K562 (cell line): ENCODE measurements around the gene PARD6B. TPM values are rescaled to one million over a fixed set of nuclear protein-coding genes. Genes with fewer than 3 reads are reported as not detected.

Experiments used
- ATAC-seq: fragments of 200-7000 bp; cut with Tn5 transposase; 3 replicates; pipeline ENCODE4 v1.9.1; 2020; ENCODE audit warnings: moderate library complexity
- BruUV-seq: library from RNA; stranded (reverse); fragments of 400-500 nt; replicated peaks from 2 replicates; lab custom pipeline; 2021; lab: Mats Ljungman, UMichigan
- CTCF ChIA-PET: fragments of 300-600 bp; formaldehyde crosslinking; extraction: SDS; loops from one replicate; lab custom pipeline; 2021; ENCODE audit warnings: low intra/inter-chr PET ratio; lab: Yijun Ruan, JAX
- POLR2A ChIA-PET: fragments of 300-600, 350-650 bp; sonication (Branson Sonifier 250); formaldehyde crosslinking; extraction: SDS; loops from one replicate; lab custom pipeline; 2021; ENCODE audit warnings: antibody characterized with exemption, inconsistent platforms; lab: Yijun Ruan, JAX
- DNase-seq, 4 experiments: peaks; one replicate each; pipeline versions ENCODE4 v3.0.0 to v3.0.0-alpha.2; 2011 to 2018; ENCODE audit warnings: low spot score in 3 of 4, mixed read lengths in 3 of 4; ENCODE audit errors: extremely low read depth in 1 of 4
- FAIRE-seq: peaks from 2 replicates; lab custom pipeline; 2011; peaks lifted over from hg19 to GRCh38; lab: Jason Lieb, UNC
- H2AFZ ChIP-seq: 2 replicates; pipeline ENCODE4 v1.6.0; 2011; ENCODE audit warnings: low read depth, low read length, control low read depth, inconsistent platforms
- H3K27ac ChIP-seq: fragments of 200-600 bp; 3 replicates; pipeline ENCODE4 v1.8.0; 2011; ENCODE audit warnings: low read depth, mild to moderate bottlenecking, control low read depth, inconsistent platforms, low read length, moderate library complexity, mixed read lengths; ENCODE audit errors: extremely low read depth
- H3K27me3 ChIP-seq, 2 experiments: fragments of 300-600 bp in 1 of 2; 2 replicates in 1 of 2; 3 replicates in 1 of 2; pipeline versions ENCODE4 v1.6.0 to v1.8.0; 2011; ENCODE audit warnings: inconsistent platforms in 2 of 2, low read length in 2 of 2, mild to moderate bottlenecking in 1 of 2, mixed read lengths in 1 of 2, moderate library complexity in 1 of 2; ENCODE audit not compliant: control insufficient read depth in 2 of 2, insufficient read depth in 2 of 2
- H3K36me3 ChIP-seq: fragments of 300-600 bp; 3 replicates; pipeline ENCODE4 v1.8.0; 2011; ENCODE audit warnings: mild to moderate bottlenecking, low read length, inconsistent platforms; ENCODE audit not compliant: control insufficient read depth, insufficient read depth
- H3K4me1 ChIP-seq, 2 experiments: fragments of 200-600 bp in 1 of 2; replicated peaks in 1 of 2; 2 replicates in 1 of 2; 3 replicates in 1 of 2; pipeline versions ENCODE4 v1.5.1 to v1.8.0; 2011; ENCODE audit warnings: inconsistent platforms in 2 of 2, low read length in 2 of 2, mild to moderate bottlenecking in 1 of 2, mixed read lengths in 1 of 2, moderate library complexity in 1 of 2; ENCODE audit not compliant: control insufficient read depth in 2 of 2, insufficient read depth in 2 of 2
- H3K4me2 ChIP-seq: 2 replicates; pipeline ENCODE4 v1.6.1; 2011; ENCODE audit warnings: low read length, control low read depth, inconsistent platforms, mixed read lengths; ENCODE audit not compliant: insufficient read depth
- H3K4me3 ChIP-seq: fragments of 200-600 bp; sonication (generic), shearing (Covaris generic); 2 replicates; pipeline ENCODE4 v1.5.1; 2016; ENCODE audit warnings: control low read depth, inconsistent platforms
- H3K79me2 ChIP-seq: fragments of 200-600 bp; 3 replicates; pipeline ENCODE4 v1.8.0; 2011; ENCODE audit warnings: low read length, inconsistent platforms; ENCODE audit not compliant: control insufficient read depth, insufficient read depth
- H3K9ac ChIP-seq, 2 experiments: 2 replicates each; pipeline versions ENCODE4 v1.6.0 to v1.6.1; 2011; ENCODE audit warnings: low read depth in 2 of 2, low read length in 2 of 2, control low read depth in 1 of 2, inconsistent platforms in 1 of 2, mild to moderate bottlenecking in 1 of 2, mixed read lengths in 1 of 2; ENCODE audit not compliant: insufficient read depth in 1 of 2
- H3K9me1 ChIP-seq: one replicate; pipeline ENCODE4 v1.6.0; 2011; ENCODE audit warnings: inconsistent platforms, mild to moderate bottlenecking, low read length, moderate library complexity; ENCODE audit not compliant: control insufficient read depth, insufficient read depth
- H3K9me3 ChIP-seq: replicated peaks from 2 replicates; pipeline ENCODE4 v1.5.1; 2011; ENCODE audit warnings: low read depth, low read length, inconsistent platforms; ENCODE audit not compliant: control insufficient read depth, insufficient read depth
- H4K20me1 ChIP-seq: replicated peaks from 2 replicates; pipeline ENCODE4 v1.6.1; 2011; ENCODE audit warnings: low read length, inconsistent platforms, mixed read lengths; ENCODE audit not compliant: control insufficient read depth, insufficient read depth
- BCOR ChIP-seq: fragments of 450-650 bp; IDR thresholded peaks from 2 replicates; pipeline ENCODE4 v1.6.1; 2016
- CTBP1 ChIP-seq: fragments of 450-650 bp; IDR thresholded peaks from 2 replicates; pipeline ENCODE4 v1.6.1; 2016; ENCODE audit warnings: borderline replicate concordance
- CUX1 ChIP-seq: fragments of 200-800 bp; sonication (Bioruptor generic); IDR thresholded peaks from 2 replicates; pipeline ENCODE4 v1.6.1; 2016; ENCODE audit warnings: missing genetic modification characterization, missing compliant biosample characterization
- HMBOX1 ChIP-seq: sonication (generic); IDR thresholded peaks from 2 replicates; pipeline ENCODE4 v1.6.1; 2016
- SAP30 ChIP-seq: fragments of 200-600 bp; sonication (generic); IDR thresholded peaks from 2 replicates; pipeline ENCODE4 v1.6.1; 2012; ENCODE audit warnings: borderline replicate concordance, low read depth, mild to moderate bottlenecking, moderate library complexity, low read length, control low read depth, inconsistent platforms; ENCODE audit not compliant: insufficient read depth, poor library complexity, severe bottlenecking
- TCF7 ChIP-seq: sonication (generic); IDR thresholded peaks from 2 replicates; pipeline ENCODE4 v1.6.1; 2016; ENCODE audit warnings: antibody characterized with exemption, borderline replicate concordance
- ZNF79 ChIP-seq: fragments of 250-450 bp; sonication (Bioruptor Pico); IDR thresholded peaks from 2 replicates; pipeline ENCODE4 v1.4.0; 2020; ENCODE audit warnings: low read depth, mild to moderate bottlenecking, moderate library complexity
- WGBS: fragments of 100-300 bp; shearing (Covaris generic); methylation state at CpG from one replicate; pipeline ENCODE4 v1.1.6; 2016; ENCODE audit warnings: low coverage, mixed read lengths; ENCODE audit not compliant: insufficient coverage; ENCODE audit errors: missing lambda C conversion rate; 5-methylcytosine and 5-hydroxymethylcytosine counted together
- in situ Hi-C: fragments of 300-500 bp; cut with MboI; formaldehyde crosslinking; loops from 4 replicates; pipeline ENCODE4 v1.15.0; 2018; ENCODE audit warnings: inconsistent platforms, mixed read lengths
- intact Hi-C: fragments of 100-400 bp; cut with micrococcal nuclease; formaldehyde crosslinking; loops from 2 replicates; pipeline ENCODE4 v1.14.2; 2022
- polyA plus RNA-seq, 8 experiments: library from polyadenylated mRNA; depleted of rRNA in 4 of 8; stranded (reverse) in 5 of 8; unstranded in 3 of 8; fragments of >200 nt; fragmentation: Nextera tagmentation in 2 of 8; fragmentation: Illumina TruSeq in 1 of 8; extraction: Ambion mirVana in 2 of 8; extraction: Trizol in 1 of 8; gene quantifications; 2 replicates each; pipeline versions ENCODE4 v1.2.1 to v1.2.3, GENCODE V29; 2011 to 2014; ENCODE audit warnings: inconsistent platforms in 1 of 8, missing spikeins in 1 of 8
- total RNA-seq, 7 experiments: library from RNA; depleted of rRNA in 6 of 7; stranded (reverse); fragments of >200 nt in 6 of 7; fragmentation: Illumina TruSeq in 2 of 7; extraction: Trizol in 2 of 7; gene quantifications; 2 replicates each; pipeline versions ENCODE4 v1.2.1 to v1.2.3, GENCODE V29; 2011 to 2021; ENCODE audit warnings: low replicate concordance in 1 of 7
- TF ChIP-seq, protein P1 (sequence below), 2 experiments: fragments of 450-650 bp in 1 of 2; sonication (generic) in 1 of 2; formaldehyde crosslinking in 1 of 2; IDR thresholded peaks in 1 of 2; conservative IDR thresholded peaks in 1 of 2; 2 replicates each; pipeline versions ENCODE4 v1.6.1 to v1.8.1; 2016 to 2023; ENCODE audit warnings: mild to moderate bottlenecking in 2 of 2, moderate library complexity in 2 of 2, inconsistent platforms in 1 of 2, missing genetic modification reagents in 1 of 2

Gene PARD6B
- total and polyA plus RNA-seq, 9 of the 15 experiments (the other 6 are each of a cell fraction or from before 2014, with no cell fraction given): 1.7 to 12.3 (median 5.5) TPM

- Histone ChIP-seq H3K4me3 (0 out of 2 replicates have a peak overlapping the region, but pooled peaks have one; percentile 4), H3K79me2 (peaks cover 68% of the 10 kb centered on the region), H3K27ac (peak overlapping the region; percentile 12; the same call in 2 of the 3 replicates), H3K9me3 (no peaks in the 10 kb centered on the region), H3K27me3 (no peaks in the 10 kb centered on the region), H4K20me1 (no peaks in the 10 kb centered on the region), H2AFZ (no peak overlapping the region), H3K4me1 (peaks cover 34 to 39% of the 10 kb centered on the region in 2 experiments), H3K36me3 (peaks cover 47% of the 10 kb centered on the region), H3K9me1 (no peaks in the 10 kb centered on the region), H3K9ac (peak overlapping the region; percentile 30 to 84; a peak in 2 of 4 replicates), H3K4me2 (peak overlapping the region; percentile 96)
- ATAC-seq: no peak
- ChIA-PET CTCF (no interaction called here), POLR2A (interaction anchor here (0.5 to 3.3 kb wide), 4 partner anchors 13 to 340 kb away, joined by 3 to 12 read pairs (median 3); no protein-coding TSS in a partner anchor)
- BruUV-seq: no TSS peak
- DNase-seq: no peak
- in situ Hi-C loops: no loop called here
- 61% methylated on average over 8 of the region's 8 CpGs for WGBS
- FAIRE-seq: no peak
- intact Hi-C loops: no loop called here
- TF ChIP-seq HMBOX1 (no peak), ZNF79 (CRISPR knock-in tag) (no peak), TCF7 (no peak), CUX1 (no peak), SAP30 (no peak), CTBP1 (no peak), BCOR (peak; percentile 38; the same call in 1 of the 2 replicates)
- TF ChIP-seq, protein P1, sequence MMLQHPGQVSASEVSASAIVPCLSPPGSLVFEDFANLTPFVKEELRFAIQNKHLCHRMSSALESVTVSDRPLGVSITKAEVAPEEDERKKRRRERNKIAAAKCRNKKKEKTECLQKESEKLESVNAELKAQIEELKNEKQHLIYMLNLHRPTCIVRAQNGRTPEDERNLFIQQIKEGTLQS (IDR thresholded peaks at IDR 0.05): peak; percentile 54; the same call in 1 of the 2 replicates
- TF ChIP-seq, protein P1 (CRISPR knock-in tag; conservative IDR thresholded peaks at IDR 0.05): no peak
Measured at GRCh38 chr20:50688256-50688975, 43.0 kb upstream of the PARD6B start.
